ENCODE data around the gene ARL2BP. TPM values are rescaled to one million over a fixed set of nuclear protein-coding genes. Genes with fewer than 3 reads are reported as not detected.
"Not testable (repeated sequence)": the region's sequence is repeated elsewhere in the genome, so short reads cannot be mapped to it uniquely, and the experiment has no call there.

Gene ARL2BP
- total RNA-seq, 6 experiments from 2014 or later = 19.3 to 26.8 (median 22.0) TPM

- no CpG with 5 or more reads among the region's 7 CpGs for WGBS (ENCODE audit: insufficient coverage, low coverage, low lambda C conversion rate, missing lambda C conversion rate)
- Histone ChIP-seq H3K4me1 (peaks cover 0 to 4% (median 0%) of the 10 kb centered on the region in 4 donors), H3K9me3 (no peaks in the 10 kb centered on the region), H3K36me3 (no peaks in the 10 kb centered on the region), H3K27me3 (no peaks in the 10 kb centered on the region), H3K4me3 (no peak overlapping the region), H3K27ac (no peak overlapping the region)
- TF ChIP-seq CTCF (IDR thresholded peaks at IDR 0.05) = no peak
- TF ChIP-seq POLR2A (IDR thresholded peaks at IDR 0.05) = no peak
- no peak for ATAC-seq
- intact Hi-C loops (cut with DNase I) = no loop called here
- peak in 1 of 3 donors; percentile 19 for DNase-seq
Measured at GRCh38 chr16:57271063-57271345, 25.9 kb downstream of the ARL2BP start.

DNA sequence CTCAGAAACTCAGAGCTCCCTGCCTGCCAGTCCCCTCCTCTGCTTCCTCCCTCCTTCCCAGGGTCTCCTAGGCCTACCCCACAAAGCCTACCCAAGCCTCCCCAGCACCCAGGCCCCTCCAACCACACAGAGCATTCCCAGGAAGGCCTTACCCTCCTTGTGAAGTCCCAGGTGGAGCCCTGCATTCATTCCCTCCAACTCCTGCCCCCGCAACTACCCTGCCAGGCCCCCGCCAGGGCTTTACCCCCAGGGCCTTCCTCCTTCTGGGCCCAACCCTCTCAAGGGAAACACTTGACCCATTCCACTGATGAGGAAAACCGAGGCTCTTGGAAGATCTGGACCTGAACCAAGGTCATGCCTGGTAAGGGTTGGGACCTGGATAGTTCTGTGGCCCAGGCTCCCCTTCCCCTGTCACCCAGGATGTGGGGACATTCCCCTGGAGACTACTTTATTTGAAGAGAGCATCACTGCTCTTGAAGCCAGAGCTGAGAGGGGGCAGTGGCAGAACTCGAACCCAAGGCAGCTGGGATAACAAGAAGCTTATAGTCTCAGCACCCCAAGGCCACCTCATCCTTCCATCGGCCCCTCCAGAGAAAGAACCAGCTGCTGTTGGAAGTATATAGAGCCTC lies 26.9 kb downstream of the ARL2BP start:
- no peaks in the 10 kb centered on the region for H3K36me3 ChIP-seq
- H3K27me3 ChIP-seq = no peaks in the 10 kb centered on the region
- DNase-seq (peak in 1 of 3 donors; percentile 12), ATAC-seq (no peak)
- no peak for TF ChIP-seq CTCF (IDR thresholded peaks at IDR 0.05)
- no peak for TF ChIP-seq POLR2A (IDR thresholded peaks at IDR 0.05)
- H3K4me3 ChIP-seq = no peak overlapping the region
- 83% methylated on average over 4 of the region's 5 CpGs for WGBS (ENCODE audit: insufficient coverage, low coverage, low lambda C conversion rate, missing lambda C conversion rate)
- peaks cover 0 to 3% (median 0%) of the 10 kb centered on the region in 4 donors for H3K4me1 ChIP-seq
- intact Hi-C loops (cut with DNase I) = no loop called here
- no peak overlapping the region for H3K27ac ChIP-seq
- no peaks in the 10 kb centered on the region for H3K9me3 ChIP-seq

- H3K9me3 ChIP-seq = no peaks in the 10 kb centered on the region
- H3K27me3 ChIP-seq = no peaks in the 10 kb centered on the region
- TF ChIP-seq CTCF (IDR thresholded peaks at IDR 0.05) (no peak), POLR2A (IDR thresholded peaks at IDR 0.05) (no peak)
- H3K27ac ChIP-seq = no peak overlapping the region
- intact Hi-C loops (cut with DNase I) = no loop called here
- DNase-seq (no peak), ATAC-seq (no peak)
- H3K36me3 ChIP-seq = no peaks in the 10 kb centered on the region
- no peaks in the 10 kb centered on the region for H3K4me1 ChIP-seq
- no peak overlapping the region for H3K4me3 ChIP-seq
- no CpG with 5 or more reads among the region's 1 CpG for WGBS (ENCODE audit: insufficient coverage, low coverage, low lambda C conversion rate, missing lambda C conversion rate)
Measured at GRCh38 chr16:57273359-57273758, 28.3 kb downstream of the ARL2BP start.

GRCh38 chr16:57273826-57274225 lies 28.8 kb downstream of the ARL2BP start:
- Histone ChIP-seq H3K27ac (no peak overlapping the region), H3K4me1 (no peaks in the 10 kb centered on the region), H3K4me3 (no peak overlapping the region), H3K36me3 (no peaks in the 10 kb centered on the region), H3K27me3 (no peaks in the 10 kb centered on the region), H3K9me3 (no peaks in the 10 kb centered on the region)
- 95% methylated on average over 5 of the region's 5 CpGs for WGBS (ENCODE audit: insufficient coverage, low coverage, low lambda C conversion rate, missing lambda C conversion rate)
- DNase-seq (no peak), ATAC-seq (no peak)
- TF ChIP-seq POLR2A (IDR thresholded peaks at IDR 0.05) = no peak
- no peak for TF ChIP-seq CTCF (IDR thresholded peaks at IDR 0.05)
- intact Hi-C loops (cut with DNase I) = no loop called here

GRCh38 chr16:57275946-57276345 lies 30.9 kb downstream of the ARL2BP start:
- H3K9me3 ChIP-seq; H3K4me3 ChIP-seq; H3K27ac ChIP-seq; H3K4me1 ChIP-seq; ATAC-seq; DNase-seq; H3K27me3 ChIP-seq; H3K36me3 ChIP-seq; intact Hi-C loops (cut with DNase I): not testable (repeated sequence)
- 37% methylated on average over 4 of the region's 5 CpGs for WGBS (ENCODE audit: insufficient coverage, low coverage, low lambda C conversion rate, missing lambda C conversion rate)

Measured in right lobe of liver (tissue), 6 donors.